ENCODE data around the gene TNNI3. TPM values are rescaled to one million over a fixed set of nuclear protein-coding genes. Genes with fewer than 3 reads are reported as not detected.
"Not testable (repeated sequence)": the region's sequence is repeated elsewhere in the genome, so short reads cannot be mapped to it uniquely, and the experiment has no call there.

The TNNI3 gene
- not detected in 2 replicates for total RNA-seq

DNA sequence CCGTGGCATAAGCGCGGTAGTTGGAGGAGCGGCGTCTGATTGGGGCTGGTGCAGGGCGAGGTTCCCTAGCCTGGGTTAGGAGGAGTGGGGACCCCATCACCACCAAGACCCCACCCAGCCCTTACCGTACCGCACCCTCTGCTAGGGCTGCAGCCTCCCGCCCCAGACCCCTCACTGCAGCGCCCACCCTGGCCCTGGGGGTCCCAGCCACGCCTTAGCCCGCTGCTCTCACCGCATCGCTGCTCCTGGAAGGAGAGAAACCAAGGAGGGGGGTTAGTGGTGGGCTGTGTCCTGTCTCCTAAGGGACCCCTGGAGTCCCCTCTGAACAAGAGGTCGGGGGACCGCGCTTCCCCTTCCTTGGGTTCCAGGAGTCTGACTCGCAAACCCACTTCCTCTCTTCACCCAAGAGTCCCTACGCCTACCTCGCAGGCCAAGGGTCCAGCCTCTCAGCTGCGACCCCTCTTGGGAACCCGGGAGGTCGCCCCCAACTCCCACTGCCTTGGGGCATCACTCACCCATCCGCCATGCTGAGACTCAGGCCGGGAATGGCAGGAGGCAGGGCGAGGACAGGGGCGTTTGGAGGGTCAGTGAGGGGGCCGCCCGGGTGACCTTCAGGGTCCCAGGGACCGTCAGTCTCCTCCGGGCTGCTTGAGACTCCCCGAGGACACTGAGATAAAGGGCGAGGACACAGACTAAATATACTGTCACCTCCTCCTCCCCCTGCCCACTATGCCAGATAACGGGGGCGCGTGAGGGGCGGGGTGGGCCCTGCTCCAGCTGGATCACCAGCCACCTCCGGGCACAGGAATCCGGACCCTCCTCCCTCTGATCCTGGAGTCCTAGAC lies at the start of gene TNNI3:
Gene TNNI3, minus strand, starts transcription at position 669 of the 845 bp plus-strand sequence. Its CDS starts 143 bp downstream, at position 526.
- Mint-ChIP-seq H3K36me3 (ENCODE audit: low read depth) (no peaks in the 10 kb centered on the region), H3K27me3 (ENCODE audit: low read depth) (peaks cover 18% of the 10 kb centered on the region), H3K4me3 (ENCODE audit: low read depth) (no peak within 1 kb of the TSS)

GRCh38 chr19:55206664-55207500 lies 49.4 kb upstream of the TNNI3 start:
- Mint-ChIP-seq H3K27ac (no peak overlapping the region), H3K4me3 (ENCODE audit: low read depth) (no peak overlapping the region), H3K27me3 (ENCODE audit: low read depth) (peaks cover 5% of the 10 kb centered on the region), H3K36me3 (ENCODE audit: low read depth) (no peaks in the 10 kb centered on the region), H3K9me3 (no peaks in the 10 kb centered on the region), H3K4me1 (ENCODE audit: low read depth) (peaks cover 4% of the 10 kb centered on the region)
- intact Hi-C loops (cut with micrococcal nuclease), result no loop called here
- peak; percentile 22 for DNase-seq (ENCODE audit: low spot score)

More for the DNA sequence above, at the start of gene TNNI3:
- H3K9me3 Mint-ChIP-seq, result peaks cover 9% of the 10 kb centered on the region
- no peak within 1 kb of the TSS for H3K27ac Mint-ChIP-seq
- intact Hi-C loops (cut with micrococcal nuclease), result no loop called here
- no peak for DNase-seq (ENCODE audit: low spot score)
- H3K4me1 Mint-ChIP-seq (ENCODE audit: low read depth), result peaks cover 6% of the 10 kb centered on the region

GRCh38 chr19:55202199-55202598 lies 44.7 kb upstream of the TNNI3 start:
- H3K4me3 Mint-ChIP-seq (ENCODE audit: low read depth); H3K27ac Mint-ChIP-seq; intact Hi-C loops (cut with micrococcal nuclease); H3K9me3 Mint-ChIP-seq; H3K36me3 Mint-ChIP-seq (ENCODE audit: low read depth); H3K4me1 Mint-ChIP-seq (ENCODE audit: low read depth); H3K27me3 Mint-ChIP-seq (ENCODE audit: low read depth); DNase-seq (ENCODE audit: low spot score): not testable (repeated sequence)

GRCh38 chr19:55199620-55200204 lies 42.2 kb upstream of the TNNI3 start:
- Mint-ChIP-seq H3K27ac (no peak overlapping the region), H3K27me3 (ENCODE audit: low read depth) (peaks cover 4% of the 10 kb centered on the region), H3K36me3 (ENCODE audit: low read depth) (no peaks in the 10 kb centered on the region), H3K4me1 (ENCODE audit: low read depth) (no peaks in the 10 kb centered on the region), H3K4me3 (ENCODE audit: low read depth) (no peak overlapping the region), H3K9me3 (no peaks in the 10 kb centered on the region)
- DNase-seq (ENCODE audit: low spot score), result no peak
- intact Hi-C loops (cut with micrococcal nuclease), result no loop called here

- intact Hi-C loops (cut with micrococcal nuclease), result no loop called here
Observed at GRCh38 chr19:55198651-55199050, 41.1 kb upstream of the TNNI3 start.

GRCh38 chr19:55197528-55197927 lies 40.0 kb upstream of the TNNI3 start:
- no peak for DNase-seq (ENCODE audit: low spot score)
- H3K9me3 Mint-ChIP-seq, result no peaks in the 10 kb centered on the region
- no peaks in the 10 kb centered on the region for H3K4me1 Mint-ChIP-seq (ENCODE audit: low read depth)
- H3K27me3 Mint-ChIP-seq (ENCODE audit: low read depth), result peaks cover 4% of the 10 kb centered on the region
- no peak overlapping the region for H3K27ac Mint-ChIP-seq
- intact Hi-C loops (cut with micrococcal nuclease), result no loop called here
- no peaks in the 10 kb centered on the region for H3K36me3 Mint-ChIP-seq (ENCODE audit: low read depth)
- no peak overlapping the region for H3K4me3 Mint-ChIP-seq (ENCODE audit: low read depth)

More at GRCh38 chr19:55198651-55199050, 41.1 kb upstream of the TNNI3 start:
- H3K27ac Mint-ChIP-seq, result no peak overlapping the region
- H3K36me3 Mint-ChIP-seq (ENCODE audit: low read depth), result no peaks in the 10 kb centered on the region
- H3K4me3 Mint-ChIP-seq (ENCODE audit: low read depth), result no peak overlapping the region
- DNase-seq (ENCODE audit: low spot score), result no peak
- no peaks in the 10 kb centered on the region for H3K4me1 Mint-ChIP-seq (ENCODE audit: low read depth)
- peaks cover 4% of the 10 kb centered on the region for H3K27me3 Mint-ChIP-seq (ENCODE audit: low read depth)
- no peaks in the 10 kb centered on the region for H3K9me3 Mint-ChIP-seq

DNA sequence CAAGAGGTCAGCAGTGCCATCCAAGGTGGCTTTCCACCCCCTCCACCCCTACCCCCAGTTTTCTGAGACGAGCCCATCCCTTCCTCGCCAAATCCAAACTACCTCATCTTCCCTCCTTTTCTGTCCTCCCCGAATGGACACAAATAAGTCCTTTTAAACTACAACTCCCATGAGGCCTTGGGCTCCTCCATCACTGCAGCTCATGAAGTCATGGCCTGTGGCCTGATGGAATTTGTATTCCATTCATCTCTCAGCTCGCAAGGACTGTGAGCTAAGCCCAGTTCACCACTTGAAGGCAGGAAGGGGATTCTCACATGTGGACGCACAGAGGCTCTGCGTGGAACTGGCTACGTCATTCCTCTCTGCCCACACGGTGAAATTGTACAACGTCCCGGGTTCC lies 39.3 kb upstream of the TNNI3 start:
- DNase-seq (ENCODE audit: low spot score), result no peak
- Mint-ChIP-seq H3K4me3 (ENCODE audit: low read depth) (no peak overlapping the region), H3K9me3 (no peaks in the 10 kb centered on the region), H3K27ac (no peak overlapping the region), H3K4me1 (ENCODE audit: low read depth) (no peaks in the 10 kb centered on the region), H3K27me3 (ENCODE audit: low read depth) (peaks cover 4% of the 10 kb centered on the region), H3K36me3 (ENCODE audit: low read depth) (no peaks in the 10 kb centered on the region)
- intact Hi-C loops (cut with micrococcal nuclease), result no loop called here

GRCh38 chr19:55193481-55193880 lies 35.9 kb upstream of the TNNI3 start:
- Mint-ChIP-seq H3K4me1 (ENCODE audit: low read depth) (peaks cover 2% of the 10 kb centered on the region), H3K27me3 (ENCODE audit: low read depth) (no peaks in the 10 kb centered on the region), H3K27ac (no peak overlapping the region), H3K9me3 (no peaks in the 10 kb centered on the region), H3K36me3 (ENCODE audit: low read depth) (no peaks in the 10 kb centered on the region), H3K4me3 (ENCODE audit: low read depth) (no peak overlapping the region)
- no peak for DNase-seq (ENCODE audit: low spot score)
- intact Hi-C loops (cut with micrococcal nuclease), result no loop called here

DNA sequence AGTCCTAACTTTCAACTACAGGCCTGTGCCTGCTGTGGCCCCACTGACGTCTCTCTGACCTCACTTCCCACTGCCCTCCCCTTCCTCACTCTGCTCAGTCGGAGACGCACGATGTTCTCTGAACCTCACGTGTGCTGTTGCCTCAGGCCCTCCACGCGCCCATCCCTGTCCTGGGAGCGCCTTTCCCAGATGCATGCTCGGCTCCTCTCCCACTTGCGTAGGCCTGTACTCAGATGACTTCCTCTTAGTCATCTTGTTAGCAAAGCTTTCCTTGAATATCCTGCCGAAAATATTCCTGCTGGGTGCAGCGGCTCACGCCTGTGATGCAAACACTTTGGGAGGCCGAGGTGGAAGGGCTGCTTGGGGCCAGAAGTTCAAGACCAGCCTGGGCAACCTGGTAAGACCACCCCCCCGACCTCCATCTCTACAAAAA lies 31.9 kb upstream of the TNNI3 start:
- no peaks in the 10 kb centered on the region for H3K27me3 Mint-ChIP-seq (ENCODE audit: low read depth)
- no peak overlapping the region for H3K27ac Mint-ChIP-seq
- no peak overlapping the region for H3K4me3 Mint-ChIP-seq (ENCODE audit: low read depth)
- H3K9me3 Mint-ChIP-seq, result no peaks in the 10 kb centered on the region
- DNase-seq (ENCODE audit: low spot score), result no peak
- intact Hi-C loops (cut with micrococcal nuclease), result no loop called here
- no peaks in the 10 kb centered on the region for H3K36me3 Mint-ChIP-seq (ENCODE audit: low read depth)
- peaks cover 2% of the 10 kb centered on the region for H3K4me1 Mint-ChIP-seq (ENCODE audit: low read depth)

DNA sequence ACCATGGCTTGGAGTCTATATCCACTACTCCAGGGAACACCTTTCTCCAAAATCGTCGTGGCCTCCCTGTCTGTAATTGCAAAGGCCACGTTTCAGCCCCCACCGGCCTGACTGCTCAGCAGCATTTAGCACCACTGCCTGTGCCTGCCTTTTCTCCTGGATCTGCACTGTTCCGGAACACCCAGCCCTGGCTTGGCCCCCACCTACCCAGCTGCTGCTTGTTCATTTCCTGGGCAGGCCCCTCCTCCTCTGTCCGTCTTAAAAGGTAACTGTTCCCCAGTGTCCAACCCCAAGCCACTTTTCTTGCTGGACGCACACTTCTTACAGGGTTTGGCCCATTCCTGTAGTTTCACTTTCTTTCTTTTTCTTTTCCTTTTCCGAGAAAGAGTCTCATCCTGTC lies 31.1 kb upstream of the TNNI3 start:
- H3K36me3 Mint-ChIP-seq (ENCODE audit: low read depth), result no peaks in the 10 kb centered on the region
- no peak overlapping the region for H3K27ac Mint-ChIP-seq
- no peaks in the 10 kb centered on the region for H3K9me3 Mint-ChIP-seq
- no peak overlapping the region for H3K4me3 Mint-ChIP-seq (ENCODE audit: low read depth)
- intact Hi-C loops (cut with micrococcal nuclease), result no loop called here
- peaks cover 2% of the 10 kb centered on the region for H3K27me3 Mint-ChIP-seq (ENCODE audit: low read depth)
- peaks cover 2% of the 10 kb centered on the region for H3K4me1 Mint-ChIP-seq (ENCODE audit: low read depth)
- no peak for DNase-seq (ENCODE audit: low spot score)

- Mint-ChIP-seq H3K36me3 (ENCODE audit: low read depth) (no peaks in the 10 kb centered on the region), H3K4me3 (ENCODE audit: low read depth) (no peak overlapping the region), H3K27ac (no peak overlapping the region), H3K27me3 (ENCODE audit: low read depth) (peaks cover 2% of the 10 kb centered on the region), H3K4me1 (ENCODE audit: low read depth) (peaks cover 2% of the 10 kb centered on the region), H3K9me3 (no peaks in the 10 kb centered on the region)
- DNase-seq (ENCODE audit: low spot score), result no peak
- intact Hi-C loops (cut with micrococcal nuclease), result no loop called here
Observed at GRCh38 chr19:55186080-55186479, 28.5 kb upstream of the TNNI3 start.

- no peak for DNase-seq (ENCODE audit: low spot score)
- peaks cover 10% of the 10 kb centered on the region for H3K4me1 Mint-ChIP-seq (ENCODE audit: low read depth)
- intact Hi-C loops (cut with micrococcal nuclease), result no loop called here
- no peaks in the 10 kb centered on the region for H3K36me3 Mint-ChIP-seq (ENCODE audit: low read depth)
- H3K9me3 Mint-ChIP-seq, result no peaks in the 10 kb centered on the region
- peaks cover 29% of the 10 kb centered on the region for H3K27me3 Mint-ChIP-seq (ENCODE audit: low read depth)
- H3K27ac Mint-ChIP-seq, result no peak overlapping the region
- no peak overlapping the region for H3K4me3 Mint-ChIP-seq (ENCODE audit: low read depth)
Observed at GRCh38 chr19:55181740-55182139, 24.2 kb upstream of the TNNI3 start.

All from activated T-helper 2 cell treated with anti-CD3 and anti-CD28 coated beads, Interferon-gamma antibody, Interleukin-2, Interleukin-4, amounts not matched to agents 10 μg/mL and 5 μg/mL and 100 μg/mL, durations not matched to agents 14 hours and 24 hours and 36 hours (primary cell).